ENCODE data around the gene PSMC5.
A peak's percentile ranks its signal among the peaks of the same experiment; 100 is the strongest.

Gene PSMC5

DNA sequence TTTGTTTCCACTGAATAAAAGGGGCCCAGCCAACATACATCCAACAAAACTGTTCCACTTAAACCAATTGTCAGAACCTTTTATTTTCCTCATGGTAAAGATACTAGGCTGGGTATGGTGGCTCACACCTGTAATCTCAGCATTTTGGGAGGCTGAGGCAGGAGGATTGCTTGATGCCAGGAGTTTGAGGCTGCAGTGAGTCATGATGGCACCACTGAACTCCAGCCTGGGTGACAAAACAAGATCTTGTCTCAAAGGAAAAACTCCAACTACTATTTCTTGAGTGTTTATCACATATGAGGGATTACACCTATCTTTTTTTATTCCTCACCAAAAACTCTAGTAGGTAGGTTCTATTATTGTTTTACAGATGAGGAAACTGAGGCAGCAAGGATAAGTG, 4.7 kb upstream of the PSMC5 start:
- Histone ChIP-seq H3K4me3 (ENCODE audit: low read length) (no peak overlapping the region), H3K9me3 (ENCODE audit: control insufficient read depth, low read length) (no peaks in the 10 kb centered on the region), H3K4me1 (ENCODE audit: control insufficient read depth, insufficient read depth, low read length) (peaks cover 9% of the 10 kb centered on the region), H3K27me3 (replicated peaks; ENCODE audit: control insufficient read depth, insufficient read depth, low read length) (no peaks in the 10 kb centered on the region), H3K9ac (ENCODE audit: low read length) (no peak overlapping the region), H3K36me3 (ENCODE audit: control insufficient read depth, insufficient read depth, low read length, severe bottlenecking) (peaks cover 81% of the 10 kb centered on the region)
- no peak for DNase-seq (ENCODE audit: low read depth)

DNA sequence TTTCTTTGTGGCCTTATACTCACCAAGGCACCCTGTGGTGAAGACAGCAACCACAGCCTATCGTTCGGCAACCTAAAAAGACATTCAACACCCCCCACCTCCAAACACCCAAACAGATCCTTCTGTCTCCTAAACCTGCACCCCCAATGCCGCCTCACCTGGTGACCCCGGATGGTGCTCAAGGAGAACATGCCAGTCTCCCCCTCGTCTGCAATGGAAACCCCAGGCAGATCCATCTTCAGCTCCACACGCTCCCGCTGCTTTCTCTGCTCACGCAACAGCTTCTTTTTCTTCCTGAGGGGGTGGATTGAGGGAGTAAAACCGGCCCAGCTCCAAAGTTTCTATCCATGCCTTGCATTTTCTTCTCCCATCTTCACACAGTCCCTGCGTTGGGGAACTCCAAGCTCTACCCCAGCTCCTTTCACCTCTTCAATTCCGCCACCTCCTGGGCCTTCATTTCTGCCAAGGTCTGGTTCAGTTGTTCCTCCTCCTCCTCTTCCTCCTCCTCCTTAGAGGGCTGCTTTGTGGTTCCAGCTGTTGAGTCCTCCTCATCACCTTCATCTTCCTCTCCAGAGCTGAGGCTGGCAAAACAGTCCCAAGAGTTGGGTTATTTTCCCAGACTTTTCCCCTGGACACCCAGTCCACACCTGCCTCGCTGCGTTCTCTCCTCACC, 3.4 kb upstream of the PSMC5 start:
- no peak for DNase-seq (ENCODE audit: low read depth)
- no peak overlapping the region for H3K9ac ChIP-seq (ENCODE audit: low read length)
- H3K27me3 ChIP-seq (replicated peaks; ENCODE audit: control insufficient read depth, insufficient read depth, low read length) = no peaks in the 10 kb centered on the region
- H3K4me1 ChIP-seq (ENCODE audit: control insufficient read depth, insufficient read depth, low read length) = peaks cover 18% of the 10 kb centered on the region
- no peak overlapping the region for H3K4me3 ChIP-seq (ENCODE audit: low read length)
- peaks cover 71% of the 10 kb centered on the region for H3K36me3 ChIP-seq (ENCODE audit: control insufficient read depth, insufficient read depth, low read length, severe bottlenecking)
- H3K9me3 ChIP-seq (ENCODE audit: control insufficient read depth, low read length) = no peaks in the 10 kb centered on the region

DNA sequence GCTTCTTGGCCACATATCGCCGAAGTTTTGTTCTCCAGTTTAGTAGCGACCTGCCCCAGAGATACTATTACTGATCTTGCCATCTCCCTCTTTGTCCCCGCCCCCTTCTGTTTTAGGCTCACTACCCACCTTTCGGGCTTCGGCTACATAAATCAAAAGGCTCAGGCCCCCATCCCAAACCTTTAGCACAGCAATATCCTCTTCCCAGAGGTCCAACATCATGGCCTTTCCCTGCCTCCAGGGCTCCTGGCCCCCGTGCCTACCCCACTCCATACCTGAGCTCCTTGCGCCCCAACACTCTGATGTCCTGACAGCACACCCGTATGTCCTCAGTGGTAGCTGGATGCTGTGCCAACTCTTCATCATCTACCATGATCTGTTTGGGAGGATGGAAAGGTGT, 2.9 kb upstream of the PSMC5 start:
- DNase-seq (ENCODE audit: low read depth) = no peak
- Histone ChIP-seq H3K27me3 (replicated peaks; ENCODE audit: control insufficient read depth, insufficient read depth, low read length) (no peaks in the 10 kb centered on the region), H3K9me3 (ENCODE audit: control insufficient read depth, low read length) (no peaks in the 10 kb centered on the region), H3K4me1 (ENCODE audit: control insufficient read depth, insufficient read depth, low read length) (peaks cover 24% of the 10 kb centered on the region), H3K9ac (ENCODE audit: low read length) (no peak overlapping the region), H3K36me3 (ENCODE audit: control insufficient read depth, insufficient read depth, low read length, severe bottlenecking) (peaks cover 71% of the 10 kb centered on the region), H3K4me3 (ENCODE audit: low read length) (no peak overlapping the region)

DNA sequence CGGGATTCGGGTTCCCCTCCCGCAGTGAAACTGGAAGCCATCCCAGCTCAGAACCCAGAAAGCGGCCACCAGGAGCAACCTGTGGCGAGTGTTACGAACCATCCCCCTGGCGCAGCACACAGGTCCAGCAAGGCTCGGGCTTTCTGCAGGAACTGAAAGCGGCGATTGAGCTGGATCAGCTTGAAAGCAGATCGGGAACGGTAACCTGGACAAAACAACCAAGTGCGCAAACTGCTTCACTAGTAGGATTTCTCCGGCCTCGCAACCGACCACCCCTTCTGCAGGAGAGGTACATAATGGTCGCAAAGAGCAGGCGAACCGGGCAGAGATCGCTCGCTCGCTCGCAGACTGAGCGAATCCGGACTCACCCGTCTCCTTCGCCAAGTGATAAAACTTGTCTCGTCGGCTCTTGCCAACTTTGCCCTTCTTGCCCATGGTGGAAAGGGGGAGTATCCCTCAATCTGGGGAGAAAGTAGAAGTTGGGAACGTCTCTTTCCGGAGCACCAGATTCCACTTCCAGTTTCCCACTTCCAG, 696 bp upstream of the PSMC5 start:
- Histone ChIP-seq H3K9ac (ENCODE audit: low read length) (peak overlapping the region; percentile 98), H3K36me3 (ENCODE audit: control insufficient read depth, insufficient read depth, low read length, severe bottlenecking) (peaks cover 71% of the 10 kb centered on the region), H3K27me3 (replicated peaks; ENCODE audit: control insufficient read depth, insufficient read depth, low read length) (no peaks in the 10 kb centered on the region), H3K4me3 (ENCODE audit: low read length) (peak overlapping the region; percentile 96), H3K4me1 (ENCODE audit: control insufficient read depth, insufficient read depth, low read length) (peaks cover 25% of the 10 kb centered on the region), H3K9me3 (ENCODE audit: control insufficient read depth, low read length) (no peaks in the 10 kb centered on the region)
- DNase-seq (ENCODE audit: low read depth) = peak; percentile 40

DNA sequence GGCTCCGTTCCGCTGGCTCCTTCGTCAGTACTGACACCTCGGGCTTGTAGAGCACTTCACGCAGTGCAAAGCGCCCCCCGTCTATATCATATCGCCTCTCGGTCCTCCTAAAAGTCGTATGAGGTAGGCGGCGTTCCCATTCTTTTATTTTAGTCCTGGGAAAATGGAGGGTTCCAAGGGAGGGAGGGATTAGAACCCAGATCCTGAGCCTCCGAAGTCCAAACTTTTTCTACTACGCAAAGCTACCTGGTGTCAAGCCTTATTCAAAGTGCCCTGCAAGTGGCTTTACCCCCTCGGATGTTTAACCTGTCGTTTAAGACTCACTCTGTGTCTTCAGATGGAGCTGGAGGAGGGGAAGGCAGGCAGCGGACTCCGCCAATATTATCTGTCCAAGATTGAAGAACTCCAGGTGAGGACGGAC, 580 bp downstream of the PSMC5 start:
- Histone ChIP-seq H3K27me3 (replicated peaks; ENCODE audit: control insufficient read depth, insufficient read depth, low read length) (no peaks in the 10 kb centered on the region), H3K4me3 (ENCODE audit: low read length) (peak overlapping the region; percentile 96), H3K9me3 (ENCODE audit: control insufficient read depth, low read length) (no peaks in the 10 kb centered on the region), H3K36me3 (ENCODE audit: control insufficient read depth, insufficient read depth, low read length, severe bottlenecking) (peaks cover 71% of the 10 kb centered on the region), H3K9ac (ENCODE audit: low read length) (peak overlapping the region; percentile 98), H3K4me1 (ENCODE audit: control insufficient read depth, insufficient read depth, low read length) (peaks cover 25% of the 10 kb centered on the region)
- DNase-seq (ENCODE audit: low read depth) = peak; percentile 19

DNA sequence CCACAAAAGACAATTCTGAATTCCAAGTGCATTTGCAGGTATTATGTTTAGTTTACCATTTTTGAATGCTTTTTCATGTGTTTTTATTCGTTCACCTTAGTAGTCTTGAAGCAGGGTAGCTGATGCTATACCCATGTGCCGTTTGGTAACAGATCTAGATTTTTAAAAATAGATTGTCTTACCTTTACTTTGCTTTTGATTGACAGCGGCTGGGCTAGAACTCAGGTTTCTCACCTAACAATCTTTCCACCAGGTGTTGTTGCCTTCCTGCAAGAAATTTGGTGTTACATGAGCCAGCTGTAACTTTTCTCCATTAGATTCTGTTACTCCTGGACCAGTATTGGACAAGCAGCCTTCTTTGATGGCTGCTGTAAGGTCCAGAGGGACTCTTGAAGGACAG, 1.7 kb downstream of the PSMC5 start:
- DNase-seq (ENCODE audit: low read depth) = no peak
- peak overlapping the region; percentile 98 for H3K9ac ChIP-seq (ENCODE audit: low read length)
- peak overlapping the region; percentile 96 for H3K4me3 ChIP-seq (ENCODE audit: low read length)
- no peaks in the 10 kb centered on the region for H3K27me3 ChIP-seq (replicated peaks; ENCODE audit: control insufficient read depth, insufficient read depth, low read length)
- H3K9me3 ChIP-seq (ENCODE audit: control insufficient read depth, low read length) = no peaks in the 10 kb centered on the region
- H3K4me1 ChIP-seq (ENCODE audit: control insufficient read depth, insufficient read depth, low read length) = peaks cover 25% of the 10 kb centered on the region
- peaks cover 73% of the 10 kb centered on the region for H3K36me3 ChIP-seq (ENCODE audit: control insufficient read depth, insufficient read depth, low read length, severe bottlenecking)

DNA sequence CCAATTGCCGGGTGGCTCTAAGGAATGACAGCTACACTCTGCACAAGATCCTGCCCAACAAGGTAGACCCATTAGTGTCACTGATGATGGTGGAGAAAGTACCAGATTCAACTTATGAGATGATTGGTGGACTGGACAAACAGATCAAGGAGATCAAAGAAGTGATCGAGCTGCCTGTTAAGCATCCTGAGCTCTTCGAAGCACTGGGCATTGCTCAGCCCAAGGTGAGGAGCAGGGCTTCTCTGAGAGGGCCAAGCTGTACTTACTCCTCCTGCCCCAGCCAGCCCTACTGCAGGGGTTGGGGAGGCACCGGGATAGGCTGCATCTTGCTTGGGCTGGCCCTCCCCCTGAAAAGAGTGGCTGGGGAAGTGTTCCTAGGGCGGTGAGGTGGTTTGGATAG, 3.0 kb downstream of the PSMC5 start:
- Histone ChIP-seq H3K36me3 (ENCODE audit: control insufficient read depth, insufficient read depth, low read length, severe bottlenecking) (peaks cover 72% of the 10 kb centered on the region), H3K9ac (ENCODE audit: low read length) (no peak overlapping the region), H3K4me3 (ENCODE audit: low read length) (no peak overlapping the region), H3K9me3 (ENCODE audit: control insufficient read depth, low read length) (no peaks in the 10 kb centered on the region), H3K4me1 (ENCODE audit: control insufficient read depth, insufficient read depth, low read length) (peaks cover 36% of the 10 kb centered on the region), H3K27me3 (replicated peaks; ENCODE audit: control insufficient read depth, insufficient read depth, low read length) (no peaks in the 10 kb centered on the region)
- no peak for DNase-seq (ENCODE audit: low read depth)

DNA sequence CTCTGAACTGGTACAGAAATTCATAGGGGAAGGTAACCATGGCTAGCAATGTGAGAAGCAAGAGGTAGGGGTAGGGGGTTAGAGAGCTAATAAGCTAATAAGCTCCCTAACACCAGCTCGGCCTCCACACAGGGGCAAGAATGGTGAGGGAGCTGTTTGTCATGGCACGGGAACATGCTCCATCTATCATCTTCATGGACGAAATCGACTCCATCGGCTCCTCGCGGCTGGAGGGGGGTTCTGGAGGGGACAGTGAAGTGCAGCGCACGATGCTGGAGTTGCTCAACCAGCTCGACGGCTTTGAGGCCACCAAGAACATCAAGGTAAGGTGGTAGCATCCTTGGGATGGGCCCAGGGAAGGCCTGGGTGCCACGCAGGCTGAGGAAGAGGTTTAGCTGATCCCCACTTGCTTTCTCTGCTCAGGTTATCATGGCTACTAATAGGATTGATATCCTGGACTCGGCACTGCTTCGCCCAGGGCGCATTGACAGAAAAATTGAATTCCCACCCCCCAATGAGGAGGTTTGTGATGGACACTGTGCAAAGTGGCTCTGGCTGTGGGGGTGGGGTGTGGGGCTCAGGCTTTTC, 3.8 kb downstream of the PSMC5 start:
- H3K27me3 ChIP-seq (replicated peaks; ENCODE audit: control insufficient read depth, insufficient read depth, low read length) = no peaks in the 10 kb centered on the region
- no peak overlapping the region for H3K4me3 ChIP-seq (ENCODE audit: low read length)
- H3K9ac ChIP-seq (ENCODE audit: low read length) = no peak overlapping the region
- H3K9me3 ChIP-seq (ENCODE audit: control insufficient read depth, low read length) = no peaks in the 10 kb centered on the region
- no peak for DNase-seq (ENCODE audit: low read depth)
- H3K4me1 ChIP-seq (ENCODE audit: control insufficient read depth, insufficient read depth, low read length) = peaks cover 32% of the 10 kb centered on the region
- peaks cover 73% of the 10 kb centered on the region for H3K36me3 ChIP-seq (ENCODE audit: control insufficient read depth, insufficient read depth, low read length, severe bottlenecking)

DNA sequence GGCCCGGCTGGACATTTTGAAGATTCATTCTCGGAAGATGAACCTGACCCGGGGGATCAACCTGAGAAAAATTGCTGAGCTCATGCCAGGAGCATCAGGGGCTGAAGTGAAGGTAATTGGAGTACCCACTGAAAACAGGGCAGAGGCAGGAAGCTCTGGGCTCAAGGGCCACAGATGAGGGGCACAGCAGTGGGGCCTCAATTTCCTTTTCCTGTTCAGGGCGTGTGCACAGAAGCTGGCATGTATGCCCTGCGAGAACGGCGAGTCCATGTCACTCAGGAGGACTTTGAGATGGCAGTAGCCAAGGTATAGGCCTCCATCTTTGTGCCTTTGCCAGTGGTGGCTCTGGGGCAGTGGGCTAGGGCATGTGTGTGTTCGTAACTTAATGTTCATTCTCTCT, 4.3 kb downstream of the PSMC5 start:
- no peak for DNase-seq (ENCODE audit: low read depth)
- Histone ChIP-seq H3K36me3 (ENCODE audit: control insufficient read depth, insufficient read depth, low read length, severe bottlenecking) (peaks cover 78% of the 10 kb centered on the region), H3K27me3 (replicated peaks; ENCODE audit: control insufficient read depth, insufficient read depth, low read length) (no peaks in the 10 kb centered on the region), H3K4me1 (ENCODE audit: control insufficient read depth, insufficient read depth, low read length) (peaks cover 30% of the 10 kb centered on the region), H3K9ac (ENCODE audit: low read length) (no peak overlapping the region), H3K4me3 (ENCODE audit: low read length) (no peak overlapping the region), H3K9me3 (ENCODE audit: control insufficient read depth, low read length) (no peaks in the 10 kb centered on the region)

DNA sequence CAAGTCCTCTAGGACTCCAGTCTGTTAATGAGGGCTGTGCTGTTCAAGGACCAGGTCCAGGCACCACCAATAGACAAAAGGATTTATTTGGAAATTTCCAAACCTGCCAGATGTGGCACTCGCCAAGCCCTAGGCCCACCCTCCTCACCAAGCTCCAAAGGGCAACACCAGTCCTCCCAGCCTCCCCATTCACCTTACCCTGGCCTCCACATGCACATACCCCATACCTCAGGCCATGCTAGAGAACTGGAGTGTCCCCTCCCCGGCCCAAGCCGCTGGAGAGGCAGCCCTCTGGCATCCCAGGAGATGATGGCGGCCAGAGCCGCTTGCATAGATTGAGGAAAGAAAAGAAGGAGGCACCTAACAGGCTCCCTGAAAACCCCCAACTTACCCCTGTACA, 4.8 kb downstream of the PSMC5 start:
- H3K9ac ChIP-seq (ENCODE audit: low read length) = no peak overlapping the region
- H3K4me1 ChIP-seq (ENCODE audit: control insufficient read depth, insufficient read depth, low read length) = peaks cover 30% of the 10 kb centered on the region
- H3K27me3 ChIP-seq (replicated peaks; ENCODE audit: control insufficient read depth, insufficient read depth, low read length) = no peaks in the 10 kb centered on the region
- no peak overlapping the region for H3K4me3 ChIP-seq (ENCODE audit: low read length)
- no peaks in the 10 kb centered on the region for H3K9me3 ChIP-seq (ENCODE audit: control insufficient read depth, low read length)
- no peak for DNase-seq (ENCODE audit: low read depth)
- H3K36me3 ChIP-seq (ENCODE audit: control insufficient read depth, insufficient read depth, low read length, severe bottlenecking) = peaks cover 83% of the 10 kb centered on the region

DNA sequence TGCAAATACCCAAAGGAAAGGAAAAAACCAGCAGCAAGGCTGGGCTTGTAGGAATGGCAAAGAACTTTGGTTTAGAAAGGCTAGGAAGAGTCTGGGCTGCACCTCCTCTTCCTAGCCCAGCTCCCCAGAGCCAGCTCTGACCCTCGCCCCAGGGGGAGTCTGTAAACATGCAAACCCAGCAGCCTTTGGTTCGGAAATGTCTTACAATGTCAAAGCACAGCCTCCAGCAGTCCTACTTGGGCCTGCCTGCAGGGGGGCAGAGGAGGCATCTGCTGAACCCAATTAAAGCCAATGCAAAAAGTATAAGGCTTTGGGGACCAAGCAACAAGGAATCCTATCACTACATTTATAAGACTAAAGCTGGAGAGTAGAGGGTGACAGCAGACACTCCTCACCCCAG, 5.2 kb downstream of the PSMC5 start:
- DNase-seq (ENCODE audit: low read depth) = no peak
- Histone ChIP-seq H3K4me3 (ENCODE audit: low read length) (no peak overlapping the region), H3K9ac (ENCODE audit: low read length) (no peak overlapping the region), H3K4me1 (ENCODE audit: control insufficient read depth, insufficient read depth, low read length) (peaks cover 33% of the 10 kb centered on the region), H3K27me3 (replicated peaks; ENCODE audit: control insufficient read depth, insufficient read depth, low read length) (no peaks in the 10 kb centered on the region), H3K36me3 (ENCODE audit: control insufficient read depth, insufficient read depth, low read length, severe bottlenecking) (peaks cover 88% of the 10 kb centered on the region), H3K9me3 (ENCODE audit: control insufficient read depth, low read length) (no peaks in the 10 kb centered on the region)
